ENCODE results near the gene BEGAIN. TPM values are rescaled to one million over a fixed set of nuclear protein-coding genes. Genes with fewer than 3 reads are reported as not detected.

The BEGAIN gene
- total and polyA plus RNA-seq, 2 of the 8 experiments (the other 6 are each of a cell fraction or from before 2014, with no cell fraction given) = 2.9 to 3.0 TPM

DNA sequence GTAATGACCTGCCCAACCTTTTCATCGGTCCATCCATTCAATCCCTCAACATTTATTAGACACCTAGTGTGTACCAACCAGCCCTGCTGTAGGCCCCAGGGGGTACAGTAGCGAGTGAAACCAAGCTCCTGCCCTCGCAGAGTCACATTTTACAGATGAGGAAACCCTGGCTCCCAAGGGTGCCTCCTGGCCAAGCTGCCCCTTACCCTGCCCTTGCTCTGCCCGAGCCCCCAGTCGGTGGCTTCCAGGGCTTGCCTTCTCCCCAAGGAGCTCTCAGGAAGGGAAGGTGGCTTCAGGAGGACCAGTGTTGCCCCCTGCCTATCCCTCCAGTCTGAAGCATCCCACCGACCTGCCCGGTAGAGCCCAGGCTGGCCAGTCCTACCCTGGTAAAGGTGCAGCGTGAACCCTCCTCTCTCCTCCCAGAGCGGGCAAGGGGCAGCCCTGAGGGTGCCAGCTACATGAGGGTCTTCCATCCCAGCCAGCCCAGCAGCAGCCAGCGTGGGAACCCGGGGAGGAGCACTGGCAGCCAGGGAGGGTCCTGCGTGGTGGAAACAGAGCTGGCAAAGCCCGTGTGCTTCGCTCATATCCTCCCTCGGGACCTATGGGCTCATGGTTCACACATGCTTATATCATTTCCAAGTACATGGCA is 670 bp upstream of the BEGAIN start:
- DNase-seq (ENCODE audit: low read depth in 1 of 2, low spot score in 2 of 2) (no peak), FAIRE-seq (no peak)
- no peaks in the 10 kb centered on the region for H3K9me3 ChIP-seq (ENCODE audit: insufficient read depth in 2 of 2, low read depth in 1 of 2, low read length in 1 of 2)
- H4K91ac ChIP-seq (replicated peaks; ENCODE audit: insufficient read length, low read length) = peak overlapping the region; percentile 49
- peak overlapping the region; percentile 55 to 60 for H3K4me2 ChIP-seq (ENCODE audit: insufficient read depth in 1 of 2, low read depth in 2 of 2, low read length in 2 of 2)
- peaks cover 12% of the 10 kb centered on the region; the same call in 1 of the 2 replicates for H3K23me2 ChIP-seq (ENCODE audit: low read depth, low read length)
- H3K27ac ChIP-seq (ENCODE audit: low read depth, low read length) = no peak overlapping the region
- CTCF ChIA-PET (ENCODE audit: partially characterized antibody) = interaction anchor here (1.3 to 2.1 kb wide), 3 partner anchors 53 to 203 kb away, joined by 4 to 6 read pairs (median 6); no protein-coding TSS in a partner anchor
- peaks cover 0 to 1% of the 10 kb centered on the region in 2 experiments for H4K20me1 ChIP-seq (replicated peaks in 1 of 2; ENCODE audit: control insufficient read depth in 1 of 2, insufficient read depth in 2 of 2, low read length in 2 of 2)
- no peak overlapping the region for H4K8ac ChIP-seq (ENCODE audit: extremely low read depth, insufficient read depth, low read length)
- no peak overlapping the region for H2BK5ac ChIP-seq (ENCODE audit: low read depth, low read length)
- no peak overlapping the region for H2AK5ac ChIP-seq (ENCODE audit: low read depth, low read length)
- no peak overlapping the region for H3K14ac ChIP-seq (ENCODE audit: insufficient read length)
- no peaks in the 10 kb centered on the region for H3K36me3 ChIP-seq (ENCODE audit: control insufficient read depth in 2 of 4, insufficient read depth in 4 of 4, low read length in 3 of 4)
- POLR2A ChIA-PET (ENCODE audit: partially characterized antibody) = interaction anchor here (1.2 kb wide), 1 partner anchor 55 kb away, joined by 4 read pairs; no protein-coding TSS in a partner anchor
- H2BK12ac ChIP-seq (ENCODE audit: low read depth, low read length) = peak overlapping the region; percentile 23; the same call in 1 of the 2 replicates
- H2BK120ac ChIP-seq (replicated peaks; ENCODE audit: low read depth, low read length) = no peak overlapping the region
- no peak overlapping the region for H3K9ac ChIP-seq (replicated peaks in 1 of 4; ENCODE audit: extremely low read depth in 1 of 4, low read depth in 3 of 4, low read length in 3 of 4)
- H4K5ac ChIP-seq (ENCODE audit: insufficient read length, low read depth, low read length) = no peak overlapping the region
- H2BK15ac ChIP-seq (ENCODE audit: low read length) = no peak overlapping the region; the same call in 1 of the 2 replicates
- no peaks in the 10 kb centered on the region for H3K79me1 ChIP-seq (ENCODE audit: low read depth, low read length)
- H3K56ac ChIP-seq (replicated peaks; ENCODE audit: insufficient read length, low read depth, low read length) = no peak overlapping the region
- no peak overlapping the region for H3K4ac ChIP-seq (replicated peaks; ENCODE audit: insufficient read length, low read depth, low read length)
- H3K23ac ChIP-seq (ENCODE audit: insufficient read length) = no peak overlapping the region
- 0 out of 2 replicates have a peak overlapping the region, but pooled peaks have one; percentile 48 for H2BK20ac ChIP-seq (ENCODE audit: low read length)
- H3K4me3 ChIP-seq (ENCODE audit: extremely low read depth in 1 of 4, insufficient read depth in 2 of 4, low read depth in 3 of 4, low read length in 4 of 4) = peak overlapping the region in 2 of 4 experiments; percentile 34 to 44; a peak in 4 of 8 replicates
- H2AFZ ChIP-seq (ENCODE audit: low read length) = no peak overlapping the region
- peaks cover 20 to 35% (median 33%) of the 10 kb centered on the region in 4 experiments for H3K27me3 ChIP-seq (replicated peaks in 1 of 4; ENCODE audit: control insufficient read depth in 3 of 4, extremely low read depth in 1 of 4, insufficient read depth in 3 of 4, low read length in 3 of 4)
- 78% methylated on average over 15 of the region's 15 CpGs; no CpG with 5 or more reads in 1 of the 2 experiments for WGBS, 2 experiments (ENCODE audit: extremely low coverage in 1 of 2, insufficient coverage in 1 of 2, insufficient read length in 1 of 2, insufficient replicate concordance in 2 of 2, low coverage in 1 of 2, low lambda C conversion rate in 2 of 2, missing lambda C conversion rate in 1 of 2)
- H3K4me1 ChIP-seq (replicated peaks in 1 of 4; ENCODE audit: control insufficient read depth in 3 of 4, insufficient read depth in 4 of 4, low read length in 3 of 4) = peaks cover 0 to 15% (median 3%) of the 10 kb centered on the region in 4 experiments; a peak in 3 of 7 replicates
- no peaks in the 10 kb centered on the region for H3K79me2 ChIP-seq (ENCODE audit: control insufficient read depth in 1 of 2, insufficient read depth in 2 of 2, low read length in 2 of 2)
- no peak overlapping the region for H3K18ac ChIP-seq (ENCODE audit: extremely low read depth, low read length)
- TF ChIP-seq CBX5 (IDR thresholded peaks at IDR 0.05; ENCODE audit: low read depth, low read length) = no peak
- no peak for TF ChIP-seq NANOG (IDR thresholded peaks at IDR 0.05; ENCODE audit: insufficient read depth, low read depth, low read length, poor library complexity, severe bottlenecking)
- no peak for TF ChIP-seq GABPA (IDR thresholded peaks at IDR 0.05; ENCODE audit: borderline replicate concordance, insufficient read depth, low read length)
- no peak for TF ChIP-seq EZH2 (IDR thresholded peaks at IDR 0.05; ENCODE audit: low read depth, low read length, severe bottlenecking)
- TF ChIP-seq KDM4A (IDR thresholded peaks at IDR 0.05; ENCODE audit: low read depth, low read length, severe bottlenecking) = no peak
- no peak for TF ChIP-seq JUN (IDR thresholded peaks at IDR 0.05; ENCODE audit: low read depth, low read length)
- no peak for TF ChIP-seq GTF2F1 (IDR thresholded peaks at IDR 0.05; ENCODE audit: borderline replicate concordance, low read depth, low read length)
- no peak for TF ChIP-seq KDM5A (IDR thresholded peaks at IDR 0.05; ENCODE audit: low read length)
- TF ChIP-seq, protein P1, sequence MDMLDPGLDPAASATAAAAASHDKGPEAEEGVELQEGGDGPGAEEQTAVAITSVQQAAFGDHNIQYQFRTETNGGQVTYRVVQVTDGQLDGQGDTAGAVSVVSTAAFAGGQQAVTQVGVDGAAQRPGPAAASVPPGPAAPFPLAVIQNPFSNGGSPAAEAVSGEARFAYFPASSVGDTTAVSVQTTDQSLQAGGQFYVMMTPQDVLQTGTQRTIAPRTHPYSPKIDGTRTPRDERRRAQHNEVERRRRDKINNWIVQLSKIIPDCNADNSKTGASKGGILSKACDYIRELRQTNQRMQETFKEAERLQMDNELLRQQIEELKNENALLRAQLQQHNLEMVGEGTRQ (IDR thresholded peaks at IDR 0.05; ENCODE audit: low read length) = no peak
- no peak for TF ChIP-seq SIRT6 (IDR thresholded peaks at IDR 0.05; ENCODE audit: low read length)

All from H1 (cell line).